GM12878 (cell line): ENCODE measurements around the gene ADAMTS1.

Experiments used
- NFIC ChIP-seq: IDR thresholded peaks from 2 replicates; pipeline ENCODE4 v1.6.1; 2012; ENCODE audit warnings: low read depth, mild to moderate bottlenecking, inconsistent platforms, low read length, moderate library complexity
- RBBP5 ChIP-seq: fragments of 200-600 bp; sonication (generic); conservative IDR thresholded peaks from 2 replicates; pipeline ENCODE4 v1.6.1; 2016
- ZNF274 ChIP-seq: IDR thresholded peaks from one replicate; pipeline ENCODE4 v1.8.0; 2011; ENCODE audit not compliant: insufficient read length, insufficient read depth
- TF ChIP-seq, protein P1 (sequence below): IDR thresholded peaks from 2 replicates; pipeline ENCODE4 v1.6.1; 2011; ENCODE audit warnings: borderline replicate concordance, low read depth, mild to moderate bottlenecking, moderate library complexity, mixed read lengths, low read length; ENCODE audit not compliant: insufficient read depth; ENCODE audit errors: extremely low read length

- no peak for TF ChIP-seq NFIC
- no peak for TF ChIP-seq RBBP5
- TF ChIP-seq, protein P1, sequence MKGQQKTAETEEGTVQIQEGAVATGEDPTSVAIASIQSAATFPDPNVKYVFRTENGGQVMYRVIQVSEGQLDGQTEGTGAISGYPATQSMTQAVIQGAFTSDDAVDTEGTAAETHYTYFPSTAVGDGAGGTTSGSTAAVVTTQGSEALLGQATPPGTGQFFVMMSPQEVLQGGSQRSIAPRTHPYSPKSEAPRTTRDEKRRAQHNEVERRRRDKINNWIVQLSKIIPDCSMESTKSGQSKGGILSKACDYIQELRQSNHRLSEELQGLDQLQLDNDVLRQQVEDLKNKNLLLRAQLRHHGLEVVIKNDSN: no peak
- TF ChIP-seq ZNF274: no peak
These were observed 1.8 kb upstream of the ADAMTS1 start for GRCh38 chr21:26847002-26847401.
